HepG2 (cell line): ENCODE measurements around the gene ABCB8. TPM values are rescaled to one million over a fixed set of nuclear protein-coding genes. Genes with fewer than 3 reads are reported as not detected.
A peak's percentile ranks its signal among the peaks of the same experiment; 100 is the strongest.

Source experiments
- AGO1 ChIP-seq: fragments of 200-400 bp; formaldehyde crosslinking; IDR thresholded peaks from 2 replicates; pipeline ENCODE4 v1.6.1; 2017; ENCODE audit warnings: mild to moderate bottlenecking, low read depth, low read length, moderate library complexity; ENCODE audit not compliant: poor library complexity, severe bottlenecking
- EHMT2 ChIP-seq: fragments of 200-600 bp; sonication (generic); IDR thresholded peaks from 2 replicates; pipeline ENCODE4 v1.7.0; 2017; ENCODE audit warnings: antibody characterized with exemption, low read depth, low read length, borderline replicate concordance
- HIVEP1 ChIP-seq: sonication (generic); formaldehyde crosslinking; IDR thresholded peaks from 2 replicates; pipeline ENCODE4 v1.4.0; 2020; ENCODE audit warnings: mild to moderate bottlenecking, missing genetic modification reagents
- HMGA1 ChIP-seq: sonication (generic); formaldehyde crosslinking; conservative IDR thresholded peaks from 2 replicates; pipeline ENCODE4 v1.4.0; 2020; ENCODE audit warnings: missing genetic modification reagents
- KDM1A ChIP-seq: IDR thresholded peaks from 2 replicates; pipeline ENCODE4 v1.6.1; 2016; ENCODE audit warnings: missing compliant biosample characterization
- KDM4B ChIP-seq: sonication (generic); formaldehyde crosslinking; IDR thresholded peaks from 2 replicates; pipeline ENCODE4 v1.4.0; 2020; ENCODE audit warnings: missing genetic modification reagents
- MAF1 ChIP-seq: sonication (generic); formaldehyde crosslinking; IDR thresholded peaks from 2 replicates; pipeline ENCODE4 v1.5.0; 2020; ENCODE audit warnings: missing genetic modification reagents, borderline replicate concordance
- MIXL1 ChIP-seq: IDR thresholded peaks from 2 replicates; pipeline ENCODE4 v1.6.1; 2016
- MXD4 ChIP-seq: IDR thresholded peaks from 2 replicates; pipeline ENCODE4 v1.6.1; 2016; ENCODE audit warnings: mild to moderate bottlenecking, missing biosample characterization, missing genetic modification reagents
- MYC ChIP-seq: sonication (generic); formaldehyde crosslinking; IDR thresholded peaks from 2 replicates; pipeline ENCODE4 v1.9.0; 2021; ENCODE audit warnings: missing genetic modification reagents, borderline replicate concordance
- PCBP1 ChIP-seq: fragments of 200-400 bp; formaldehyde crosslinking; IDR thresholded peaks from 2 replicates; pipeline ENCODE4 v1.6.1; 2017; ENCODE audit warnings: mild to moderate bottlenecking, low read depth, low read length, borderline replicate concordance
- ZNF20 ChIP-seq: sonication (generic); formaldehyde crosslinking; IDR thresholded peaks from 2 replicates; pipeline ENCODE4 v1.4.0; 2020; ENCODE audit warnings: mild to moderate bottlenecking, moderate library complexity, missing genetic modification reagents
- ZNF557 ChIP-seq: sonication (generic); formaldehyde crosslinking; IDR thresholded peaks from 2 replicates; pipeline ENCODE4 v1.4.0; 2020; ENCODE audit warnings: missing genetic modification reagents
- ZNF672 ChIP-seq: sonication (generic); formaldehyde crosslinking; IDR thresholded peaks from 2 replicates; pipeline ENCODE4 v1.8.1; 2022; ENCODE audit warnings: missing genetic modification reagents
- ZNF777 ChIP-seq: sonication (generic); formaldehyde crosslinking; IDR thresholded peaks from 2 replicates; pipeline ENCODE4 v1.4.0; 2020; ENCODE audit warnings: missing genetic modification reagents
- polyA plus RNA-seq, 8 experiments: library from polyadenylated mRNA; depleted of rRNA in 3 of 8; stranded (reverse) in 7 of 8; unstranded in 1 of 8; fragments of >200 nt; fragmentation: Illumina TruSeq in 4 of 8; extraction: Trizol in 4 of 8; gene quantifications; 2 replicates each; pipeline versions ENCODE4 v1.2.1 to v1.2.3, GENCODE V29; 2011 to 2016; ENCODE audit warnings: low read depth in 4 of 8, missing spikeins in 1 of 8, mixed read lengths in 1 of 8; ENCODE audit not compliant: insufficient read depth in 1 of 8
- total RNA-seq, 5 experiments: library from RNA; depleted of rRNA; stranded (reverse); fragments of >200 nt; fragmentation: Illumina TruSeq; extraction: Trizol; gene quantifications; 2 replicates each; pipeline ENCODE4 v1.2.3, GENCODE V29; 2016; ENCODE audit warnings: low read depth in 1 of 5
- TF ChIP-seq, protein P1 (sequence below): sonication (generic); formaldehyde crosslinking; IDR thresholded peaks from 2 replicates; pipeline ENCODE4 v1.5.0; 2020; ENCODE audit warnings: mild to moderate bottlenecking, missing genetic modification reagents
- TF ChIP-seq, protein P2 (sequence below): sonication (generic); formaldehyde crosslinking; IDR thresholded peaks from 2 replicates; pipeline ENCODE4 v1.4.0; 2020; ENCODE audit warnings: missing genetic modification reagents
- TF ChIP-seq, protein P3 (sequence below): IDR thresholded peaks from 2 replicates; pipeline ENCODE4 v1.6.1; 2016; ENCODE audit warnings: missing compliant biosample characterization, missing genetic modification reagents, borderline replicate concordance
- TF ChIP-seq, protein P4 (sequence below): sonication (generic); formaldehyde crosslinking; conservative IDR thresholded peaks from 2 replicates; pipeline ENCODE4 v1.4.0; 2020; ENCODE audit warnings: missing genetic modification reagents
- TF ChIP-seq, protein P5 (sequence below), 2 experiments: fragments of 450-650 bp in 1 of 2; sonication (generic) in 1 of 2; formaldehyde crosslinking; IDR thresholded peaks; 2 replicates each; pipeline versions ENCODE4 v1.5.0 to v1.8.0; 2020 to 2022; ENCODE audit warnings: mild to moderate bottlenecking in 1 of 2, missing genetic modification reagents in 1 of 2

ABCB8 gene
- total and polyA plus RNA-seq, 2 of the 13 experiments (the other 11 are each of a cell fraction or from before 2014, with no cell fraction given): 6.6 to 16.7 TPM

DNA sequence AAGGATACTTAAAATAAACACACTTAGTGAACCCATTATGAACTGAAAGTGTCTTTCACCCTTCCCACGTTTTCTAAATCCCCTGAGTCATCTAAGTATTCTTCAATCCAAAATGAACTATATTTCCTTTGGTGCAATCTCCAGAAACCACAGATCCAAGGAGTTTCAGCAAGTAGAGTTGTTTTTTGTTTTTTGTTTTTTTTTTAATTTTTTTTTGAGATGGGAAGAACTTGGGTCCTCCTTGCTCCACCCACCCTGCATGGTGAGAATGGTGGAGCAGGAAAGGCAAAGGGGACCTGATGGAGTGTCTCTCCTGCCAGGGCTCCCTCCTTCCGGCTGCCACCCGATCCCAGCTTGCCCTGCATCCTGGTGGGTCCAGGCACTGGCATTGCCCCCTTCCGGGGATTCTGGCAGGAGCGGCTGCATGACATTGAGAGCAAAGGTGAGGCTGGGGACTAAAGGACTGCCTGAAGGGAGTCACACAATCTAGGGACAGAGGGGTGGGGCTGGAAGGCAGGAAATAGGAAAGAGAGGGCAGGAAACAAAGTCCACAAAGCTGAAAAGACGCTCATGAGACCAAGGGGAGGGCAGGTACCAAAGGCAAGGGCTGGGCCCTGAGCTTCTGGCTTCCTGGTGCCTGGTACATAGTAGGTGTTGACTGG is 16.1 kb upstream of the ABCB8 start (continued):
- TF ChIP-seq ZNF20 (CRISPR knock-in tag) (no peak), ZNF777 (CRISPR knock-in tag) (no peak), MXD4 (CRISPR knock-in tag) (no peak), MYC (no peak; the same call in 1 of the 2 replicates), KDM1A (CRISPR knock-in tag) (no peak), PCBP1 (no peak), KDM4B (no peak), EHMT2 (no peak), ZNF672 (no peak), HIVEP1 (CRISPR knock-in tag) (no peak), ZNF557 (CRISPR knock-in tag) (0 out of 2 replicates have a peak, but pooled peaks have one; percentile 74), MIXL1 (CRISPR knock-in tag) (no peak), HMGA1 (CRISPR knock-in tag) (no peak), AGO1 (no peak), MAF1 (CRISPR knock-in tag) (no peak)
- TF ChIP-seq, protein P1, sequence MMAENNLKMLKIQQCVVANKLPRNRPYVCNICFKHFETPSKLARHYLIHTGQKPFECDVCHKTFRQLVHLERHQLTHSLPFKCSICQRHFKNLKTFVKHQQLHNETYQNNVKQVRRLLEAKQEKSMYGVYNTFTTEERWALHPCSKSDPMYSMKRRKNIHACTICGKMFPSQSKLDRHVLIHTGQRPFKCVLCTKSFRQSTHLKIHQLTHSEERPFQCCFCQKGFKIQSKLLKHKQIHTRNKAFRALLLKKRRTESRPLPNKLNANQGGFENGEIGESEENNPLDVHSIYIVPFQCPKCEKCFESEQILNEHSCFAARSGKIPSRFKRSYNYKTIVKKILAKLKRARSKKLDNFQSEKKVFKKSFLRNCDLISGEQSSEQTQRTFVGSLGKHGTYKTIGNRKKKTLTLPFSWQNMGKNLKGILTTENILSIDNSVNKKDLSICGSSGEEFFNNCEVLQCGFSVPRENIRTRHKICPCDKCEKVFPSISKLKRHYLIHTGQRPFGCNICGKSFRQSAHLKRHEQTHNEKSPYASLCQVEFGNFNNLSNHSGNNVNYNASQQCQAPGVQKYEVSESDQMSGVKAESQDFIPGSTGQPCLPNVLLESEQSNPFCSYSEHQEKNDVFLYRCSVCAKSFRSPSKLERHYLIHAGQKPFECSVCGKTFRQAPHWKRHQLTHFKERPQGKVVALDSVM: no peak
- TF ChIP-seq, protein P2, sequence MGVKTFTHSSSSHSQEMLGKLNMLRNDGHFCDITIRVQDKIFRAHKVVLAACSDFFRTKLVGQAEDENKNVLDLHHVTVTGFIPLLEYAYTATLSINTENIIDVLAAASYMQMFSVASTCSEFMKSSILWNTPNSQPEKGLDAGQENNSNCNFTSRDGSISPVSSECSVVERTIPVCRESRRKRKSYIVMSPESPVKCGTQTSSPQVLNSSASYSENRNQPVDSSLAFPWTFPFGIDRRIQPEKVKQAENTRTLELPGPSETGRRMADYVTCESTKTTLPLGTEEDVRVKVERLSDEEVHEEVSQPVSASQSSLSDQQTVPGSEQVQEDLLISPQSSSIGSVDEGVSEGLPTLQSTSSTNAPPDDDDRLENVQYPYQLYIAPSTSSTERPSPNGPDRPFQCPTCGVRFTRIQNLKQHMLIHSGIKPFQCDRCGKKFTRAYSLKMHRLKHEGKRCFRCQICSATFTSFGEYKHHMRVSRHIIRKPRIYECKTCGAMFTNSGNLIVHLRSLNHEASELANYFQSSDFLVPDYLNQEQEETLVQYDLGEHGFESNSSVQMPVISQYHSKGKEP (CRISPR knock-in tag): no peak
- TF ChIP-seq, protein P3, sequence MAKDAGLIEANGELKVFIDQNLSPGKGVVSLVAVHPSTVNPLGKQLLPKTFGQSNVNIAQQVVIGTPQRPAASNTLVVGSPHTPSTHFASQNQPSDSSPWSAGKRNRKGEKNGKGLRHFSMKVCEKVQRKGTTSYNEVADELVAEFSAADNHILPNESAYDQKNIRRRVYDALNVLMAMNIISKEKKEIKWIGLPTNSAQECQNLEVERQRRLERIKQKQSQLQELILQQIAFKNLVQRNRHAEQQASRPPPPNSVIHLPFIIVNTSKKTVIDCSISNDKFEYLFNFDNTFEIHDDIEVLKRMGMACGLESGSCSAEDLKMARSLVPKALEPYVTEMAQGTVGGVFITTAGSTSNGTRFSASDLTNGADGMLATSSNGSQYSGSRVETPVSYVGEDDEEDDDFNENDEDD (CRISPR knock-in tag): no peak; the same call in 1 of the 2 replicates
- TF ChIP-seq, protein P4, sequence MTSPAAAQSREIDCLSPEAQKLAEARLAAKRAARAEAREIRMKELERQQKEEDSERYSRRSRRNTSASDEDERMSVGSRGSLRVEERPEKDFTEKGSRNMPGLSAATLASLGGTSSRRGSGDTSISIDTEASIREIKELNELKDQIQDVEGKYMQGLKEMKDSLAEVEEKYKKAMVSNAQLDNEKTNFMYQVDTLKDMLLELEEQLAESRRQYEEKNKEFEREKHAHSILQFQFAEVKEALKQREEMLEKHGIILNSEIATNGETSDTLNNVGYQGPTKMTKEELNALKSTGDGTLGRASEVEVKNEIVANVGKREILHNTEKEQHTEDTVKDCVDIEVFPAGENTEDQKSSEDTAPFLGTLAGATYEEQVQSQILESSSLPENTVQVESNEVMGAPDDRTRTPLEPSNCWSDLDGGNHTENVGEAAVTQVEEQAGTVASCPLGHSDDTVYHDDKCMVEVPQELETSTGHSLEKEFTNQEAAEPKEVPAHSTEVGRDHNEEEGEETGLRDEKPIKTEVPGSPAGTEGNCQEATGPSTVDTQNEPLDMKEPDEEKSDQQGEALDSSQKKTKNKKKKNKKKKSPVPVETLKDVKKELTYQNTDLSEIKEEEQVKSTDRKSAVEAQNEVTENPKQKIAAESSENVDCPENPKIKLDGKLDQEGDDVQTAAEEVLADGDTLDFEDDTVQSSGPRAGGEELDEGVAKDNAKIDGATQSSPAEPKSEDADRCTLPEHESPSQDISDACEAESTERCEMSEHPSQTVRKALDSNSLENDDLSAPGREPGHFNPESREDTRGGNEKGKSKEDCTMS (CRISPR knock-in tag): no peak
- TF ChIP-seq, protein P5, sequence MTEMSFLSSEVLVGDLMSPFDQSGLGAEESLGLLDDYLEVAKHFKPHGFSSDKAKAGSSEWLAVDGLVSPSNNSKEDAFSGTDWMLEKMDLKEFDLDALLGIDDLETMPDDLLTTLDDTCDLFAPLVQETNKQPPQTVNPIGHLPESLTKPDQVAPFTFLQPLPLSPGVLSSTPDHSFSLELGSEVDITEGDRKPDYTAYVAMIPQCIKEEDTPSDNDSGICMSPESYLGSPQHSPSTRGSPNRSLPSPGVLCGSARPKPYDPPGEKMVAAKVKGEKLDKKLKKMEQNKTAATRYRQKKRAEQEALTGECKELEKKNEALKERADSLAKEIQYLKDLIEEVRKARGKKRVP (CRISPR knock-in tag; IDR thresholded peaks at IDR 0.05): no peak
